Measurements from ENCODE around the gene TEDC2.

- TF ChIP-seq MAX (IDR thresholded peaks at IDR 0.05) (peak; percentile 69), FOSL2 (IDR thresholded peaks at IDR 0.05) (no peak), FOSL2 (CRISPR knock-in tag; IDR thresholded peaks at IDR 0.05) (peak; percentile 26; the same call in 1 of the 2 replicates), CEBPB (IDR thresholded peaks at IDR 0.05) (no peak), PBX3 (IDR thresholded peaks at IDR 0.05) (no peak), CTCF (IDR thresholded peaks at IDR 0.05) (no peak), CBX2 (IDR thresholded peaks at IDR 0.05; ENCODE audit: borderline replicate concordance, low read depth) (no peak)
Measured at GRCh38 chr16:2513405-2514332, 53.8 kb downstream of the TEDC2 start, which contains the start of gene ATP6V0C.
